ENCODE data around the gene APOOL. TPM values are rescaled to one million over a fixed set of nuclear protein-coding genes. Genes with fewer than 3 reads are reported as not detected.

The APOOL gene
- total and polyA plus RNA-seq, 9 of the 15 experiments (the other 6 are each of a cell fraction or from before 2014, with no cell fraction given): 4.6 to 20.5 (median 10.2) TPM

DNA sequence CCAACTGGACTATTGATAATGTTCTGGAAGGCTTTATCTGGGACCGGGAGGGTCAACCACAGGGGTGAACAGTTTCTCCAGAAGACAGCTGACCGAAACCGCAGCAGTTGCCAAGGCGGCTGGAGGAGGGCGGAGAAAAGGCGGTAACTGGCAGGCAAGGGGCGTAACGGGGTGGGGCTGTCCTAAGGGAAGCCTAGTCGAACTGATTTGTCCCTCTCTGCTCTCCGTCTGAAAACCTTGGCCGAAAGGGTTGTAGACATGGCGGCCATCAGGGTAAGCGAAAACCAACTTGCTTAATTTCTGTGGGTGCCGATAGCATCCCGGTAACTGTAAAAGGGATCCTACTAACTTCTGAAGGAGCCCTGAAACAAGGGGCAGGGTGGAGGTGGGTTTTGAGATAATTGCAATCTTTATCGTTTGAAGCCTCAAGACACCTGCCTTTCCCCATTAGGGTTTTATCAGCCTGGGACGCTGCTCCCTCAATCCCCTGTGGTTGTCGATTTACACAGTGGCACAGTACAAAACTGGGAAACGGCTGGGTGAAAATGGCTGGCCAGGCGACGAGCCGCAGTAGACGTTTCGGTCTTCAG lies at the start of gene APOOL (continued):
- TF ChIP-seq, protein P1, sequence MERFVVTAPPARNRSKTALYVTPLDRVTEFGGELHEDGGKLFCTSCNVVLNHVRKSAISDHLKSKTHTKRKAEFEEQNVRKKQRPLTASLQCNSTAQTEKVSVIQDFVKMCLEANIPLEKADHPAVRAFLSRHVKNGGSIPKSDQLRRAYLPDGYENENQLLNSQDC (CRISPR knock-in tag; IDR thresholded peaks at IDR 0.05): no peak
- no peak for TF ChIP-seq ZNF695 (CRISPR knock-in tag; IDR thresholded peaks at IDR 0.05)
- TF ChIP-seq AFF4 (CRISPR knock-in tag; IDR thresholded peaks at IDR 0.05): 0 out of 2 replicates have a peak, but pooled peaks have one; percentile 26
- TF ChIP-seq RUNX1 (IDR thresholded peaks at IDR 0.05; ENCODE audit: low read depth): no peak
- TF ChIP-seq, protein P2, sequence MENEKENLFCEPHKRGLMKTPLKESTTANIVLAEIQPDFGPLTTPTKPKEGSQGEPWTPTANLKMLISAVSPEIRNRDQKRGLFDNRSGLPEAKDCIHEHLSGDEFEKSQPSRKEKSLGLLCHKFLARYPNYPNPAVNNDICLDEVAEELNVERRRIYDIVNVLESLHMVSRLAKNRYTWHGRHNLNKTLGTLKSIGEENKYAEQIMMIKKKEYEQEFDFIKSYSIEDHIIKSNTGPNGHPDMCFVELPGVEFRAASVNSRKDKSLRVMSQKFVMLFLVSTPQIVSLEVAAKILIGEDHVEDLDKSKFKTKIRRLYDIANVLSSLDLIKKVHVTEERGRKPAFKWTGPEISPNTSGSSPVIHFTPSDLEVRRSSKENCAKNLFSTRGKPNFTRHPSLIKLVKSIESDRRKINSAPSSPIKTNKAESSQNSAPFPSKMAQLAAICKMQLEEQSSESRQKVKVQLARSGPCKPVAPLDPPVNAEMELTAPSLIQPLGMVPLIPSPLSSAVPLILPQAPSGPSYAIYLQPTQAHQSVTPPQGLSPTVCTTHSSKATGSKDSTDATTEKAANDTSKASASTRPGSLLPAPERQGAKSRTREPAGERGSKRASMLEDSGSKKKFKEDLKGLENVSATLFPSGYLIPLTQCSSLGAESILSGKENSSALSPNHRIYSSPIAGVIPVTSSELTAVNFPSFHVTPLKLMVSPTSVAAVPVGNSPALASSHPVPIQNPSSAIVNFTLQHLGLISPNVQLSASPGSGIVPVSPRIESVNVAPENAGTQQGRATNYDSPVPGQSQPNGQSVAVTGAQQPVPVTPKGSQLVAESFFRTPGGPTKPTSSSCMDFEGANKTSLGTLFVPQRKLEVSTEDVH (IDR thresholded peaks at IDR 0.05; ENCODE audit: low read depth, partially characterized antibody): no peak
- no peak for TF ChIP-seq ZNF644 (tag; IDR thresholded peaks at IDR 0.05; ENCODE audit: low read depth)
- peak; percentile 78 for TF ChIP-seq POLR2A (conservative IDR thresholded peaks at IDR 0.05)
- TF ChIP-seq RBM34 (IDR thresholded peaks at IDR 0.05; ENCODE audit: borderline replicate concordance, insufficient read depth, low read length): no peak
- TF ChIP-seq SIN3B (IDR thresholded peaks at IDR 0.05; ENCODE audit: low read depth): peak; percentile 42; the same call in 1 of the 2 replicates
- TF ChIP-seq, protein P3, sequence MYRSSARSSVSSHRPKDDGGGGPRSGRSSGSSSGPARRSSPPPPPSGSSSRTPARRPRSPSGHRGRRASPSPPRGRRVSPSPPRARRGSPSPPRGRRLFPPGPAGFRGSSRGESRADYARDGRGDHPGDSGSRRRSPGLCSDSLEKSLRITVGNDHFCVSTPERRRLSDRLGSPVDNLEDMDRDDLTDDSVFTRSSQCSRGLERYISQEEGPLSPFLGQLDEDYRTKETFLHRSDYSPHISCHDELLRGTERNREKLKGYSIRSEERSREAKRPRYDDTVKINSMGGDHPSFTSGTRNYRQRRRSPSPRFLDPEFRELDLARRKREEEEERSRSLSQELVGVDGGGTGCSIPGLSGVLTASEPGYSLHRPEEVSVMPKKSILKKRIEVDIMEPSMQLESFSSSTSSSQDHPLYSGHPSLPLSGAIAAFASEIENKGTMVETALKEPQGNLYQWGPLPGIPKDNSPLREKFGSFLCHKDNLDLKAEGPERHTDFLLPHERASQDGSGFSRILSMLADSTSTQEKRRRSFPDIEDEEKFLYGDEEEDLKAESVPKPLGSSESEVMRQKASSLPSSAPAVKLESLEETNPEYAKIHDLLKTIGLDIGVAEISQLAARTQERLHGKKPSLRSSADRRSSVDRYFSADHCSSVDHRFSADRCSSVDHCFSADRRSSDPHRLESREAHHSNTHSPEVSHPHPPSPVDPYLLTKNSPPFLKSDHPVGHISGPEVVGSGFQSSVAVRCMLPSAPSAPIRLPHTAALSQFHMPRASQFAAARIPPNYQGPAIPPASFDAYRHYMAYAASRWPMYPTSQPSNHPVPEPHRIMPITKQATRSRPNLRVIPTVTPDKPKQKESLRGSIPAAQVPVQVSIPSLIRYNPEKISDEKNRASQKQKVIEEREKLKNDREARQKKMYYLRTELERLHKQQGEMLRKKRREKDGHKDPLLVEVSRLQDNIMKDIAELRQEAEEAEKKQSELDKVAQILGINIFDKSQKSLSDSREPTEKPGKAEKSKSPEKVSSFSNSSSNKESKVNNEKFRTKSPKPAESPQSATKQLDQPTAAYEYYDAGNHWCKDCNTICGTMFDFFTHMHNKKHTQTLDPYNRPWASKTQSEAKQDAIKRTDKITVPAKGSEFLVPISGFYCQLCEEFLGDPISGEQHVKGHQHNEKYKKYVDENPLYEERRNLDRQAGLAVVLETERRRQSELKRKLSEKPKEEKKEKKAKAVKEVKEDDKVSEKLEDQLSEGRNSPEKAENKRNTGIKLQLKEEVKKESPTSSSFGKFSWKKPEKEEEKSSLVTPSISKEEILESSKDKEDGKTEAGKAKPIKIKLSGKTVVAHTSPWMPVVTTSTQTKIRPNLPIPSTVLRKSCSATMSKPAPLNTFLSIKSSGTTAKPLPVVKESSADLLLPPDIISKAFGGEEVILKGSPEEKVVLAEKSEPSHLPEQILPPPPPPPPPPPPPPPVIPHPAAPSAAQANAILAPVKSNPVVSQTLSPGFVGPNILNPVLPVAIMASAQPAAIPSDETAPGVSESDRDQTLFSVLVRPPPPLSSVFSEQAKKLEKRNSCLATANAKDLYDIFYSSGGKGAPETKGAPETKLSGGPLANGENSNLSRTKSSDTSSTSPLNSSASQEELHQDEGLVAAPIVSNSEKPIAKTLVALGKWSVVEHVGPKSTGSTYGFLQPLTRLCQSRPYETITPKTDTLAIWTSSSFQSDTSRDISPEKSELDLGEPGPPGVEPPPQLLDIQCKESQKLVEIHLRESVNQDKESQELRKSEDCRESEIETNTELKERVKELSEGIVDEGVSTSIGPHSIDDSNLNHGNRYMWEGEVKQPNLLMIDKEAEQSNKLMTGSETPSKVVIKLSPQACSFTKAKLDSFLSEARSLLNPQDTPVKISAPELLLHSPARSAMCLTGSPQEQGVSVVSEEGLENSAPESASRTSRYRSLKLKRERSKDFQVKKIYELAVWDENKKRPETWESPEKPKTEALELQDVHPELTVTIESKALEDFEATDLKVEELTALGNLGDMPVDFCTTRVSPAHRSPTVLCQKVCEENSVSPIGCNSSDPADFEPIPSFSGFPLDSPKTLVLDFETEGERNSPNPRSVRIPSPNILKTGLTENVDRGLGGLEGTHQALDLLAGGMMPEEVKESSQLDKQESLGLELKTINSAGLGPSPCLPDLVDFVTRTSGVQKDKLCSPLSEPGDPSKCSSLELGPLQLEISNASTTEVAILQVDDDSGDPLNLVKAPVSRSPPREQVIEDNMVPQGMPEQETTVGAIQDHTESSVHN (IDR thresholded peaks at IDR 0.05; ENCODE audit: borderline replicate concordance in 1 of 2, low read depth in 1 of 2): no peak
- peak; percentile 54 for TF ChIP-seq HCFC1 (IDR thresholded peaks at IDR 0.05; ENCODE audit: low read depth, low read length)
